Activated CD4-positive, alpha-beta T cell treated with anti-CD3 and anti-CD28 coated beads, Interleukin-2, amount 50 U/mL, for 4 hours (primary cell): Measurements from ENCODE around the gene MOG.
"Not testable (repeated sequence)": the region's sequence is repeated elsewhere in the genome, so short reads cannot be mapped to it uniquely, and the experiment has no call there.

Source experiments
- DNase-seq, 2 experiments: peaks; one replicate each; pipeline ENCODE4 v3.0.0-alpha.2; 2020

Gene MOG

GRCh38 chr6:29641430-29642148 is 15.3 kb upstream of the MOG start:
- DNase-seq = no peak

- DNase-seq = no peak
Measured at GRCh38 chr6:29647927-29648642, 8.8 kb upstream of the MOG start.

GRCh38 chr6:29649701-29650673 is 6.9 kb upstream of the MOG start:
- peak; percentile 99 for DNase-seq

- DNase-seq = no peak
Measured at GRCh38 chr6:29651413-29652197, 5.3 kb upstream of the MOG start.

GRCh38 chr6:29652198-29652584 is 4.7 kb upstream of the MOG start:
- no peak for DNase-seq

GRCh38 chr6:29653452-29654038 is 3.3 kb upstream of the MOG start:
- peak; percentile 27 to 29 for DNase-seq

- DNase-seq = no peak
Measured at GRCh38 chr6:29655658-29656057, 1.2 kb upstream of the MOG start.

- no peak for DNase-seq
Measured at GRCh38 chr6:29656157-29656556, 735 bp upstream of the MOG start.

GRCh38 chr6:29661071-29661470 is 4.2 kb downstream of the MOG start:
- no peak for DNase-seq

GRCh38 chr6:29661502-29662141 is 4.7 kb downstream of the MOG start:
- not testable (repeated sequence) for DNase-seq

GRCh38 chr6:29663300-29664042 is 6.6 kb downstream of the MOG start:
- DNase-seq = no peak

GRCh38 chr6:29665942-29666825 is 9.3 kb downstream of the MOG start:
- DNase-seq = no peak

- DNase-seq = no peak
Measured at GRCh38 chr6:29666826-29667130, 9.9 kb downstream of the MOG start.

GRCh38 chr6:29667158-29667557 is 10.3 kb downstream of the MOG start:
- DNase-seq = no peak

- DNase-seq = no peak
Measured at GRCh38 chr6:29671026-29671425, 14.1 kb downstream of the MOG start.

- not testable (repeated sequence) for DNase-seq
Measured at GRCh38 chr6:29672116-29672515, 15.2 kb downstream of the MOG start.

GRCh38 chr6:29673161-29673560 is 16.3 kb downstream of the MOG start:
- no peak for DNase-seq

GRCh38 chr6:29674008-29674407 is 17.1 kb downstream of the MOG start:
- no peak for DNase-seq

- DNase-seq = no peak
Measured at GRCh38 chr6:29675561-29675960, 18.7 kb downstream of the MOG start.
